ENCODE data around the gene PRKN.

PRKN gene

DNA sequence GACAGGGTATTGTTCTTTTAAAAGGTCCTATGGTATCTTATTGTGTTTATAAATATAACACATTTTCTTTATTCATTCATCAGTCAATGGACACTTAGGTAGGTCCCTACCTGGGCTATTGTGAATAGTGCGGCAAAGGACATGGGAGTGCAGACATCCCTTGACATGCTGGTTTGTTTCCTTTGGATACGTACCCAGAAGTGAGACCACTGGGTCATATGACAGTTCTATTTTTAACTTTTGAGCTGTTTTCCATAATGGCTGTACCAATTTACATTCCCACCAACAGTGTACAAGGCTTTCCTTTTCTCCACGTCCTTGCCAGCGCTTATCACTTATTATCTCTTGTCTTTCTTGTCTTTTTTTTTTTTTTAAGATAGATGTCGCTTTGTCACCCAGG lies 627.5 kb downstream of the PRKN start:
- TF ChIP-seq, protein P1, sequence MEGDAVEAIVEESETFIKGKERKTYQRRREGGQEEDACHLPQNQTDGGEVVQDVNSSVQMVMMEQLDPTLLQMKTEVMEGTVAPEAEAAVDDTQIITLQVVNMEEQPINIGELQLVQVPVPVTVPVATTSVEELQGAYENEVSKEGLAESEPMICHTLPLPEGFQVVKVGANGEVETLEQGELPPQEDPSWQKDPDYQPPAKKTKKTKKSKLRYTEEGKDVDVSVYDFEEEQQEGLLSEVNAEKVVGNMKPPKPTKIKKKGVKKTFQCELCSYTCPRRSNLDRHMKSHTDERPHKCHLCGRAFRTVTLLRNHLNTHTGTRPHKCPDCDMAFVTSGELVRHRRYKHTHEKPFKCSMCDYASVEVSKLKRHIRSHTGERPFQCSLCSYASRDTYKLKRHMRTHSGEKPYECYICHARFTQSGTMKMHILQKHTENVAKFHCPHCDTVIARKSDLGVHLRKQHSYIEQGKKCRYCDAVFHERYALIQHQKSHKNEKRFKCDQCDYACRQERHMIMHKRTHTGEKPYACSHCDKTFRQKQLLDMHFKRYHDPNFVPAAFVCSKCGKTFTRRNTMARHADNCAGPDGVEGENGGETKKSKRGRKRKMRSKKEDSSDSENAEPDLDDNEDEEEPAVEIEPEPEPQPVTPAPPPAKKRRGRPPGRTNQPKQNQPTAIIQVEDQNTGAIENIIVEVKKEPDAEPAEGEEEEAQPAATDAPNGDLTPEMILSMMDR (IDR thresholded peaks at IDR 0.05; ENCODE audit: low read depth, low read length), result no peak

DNA sequence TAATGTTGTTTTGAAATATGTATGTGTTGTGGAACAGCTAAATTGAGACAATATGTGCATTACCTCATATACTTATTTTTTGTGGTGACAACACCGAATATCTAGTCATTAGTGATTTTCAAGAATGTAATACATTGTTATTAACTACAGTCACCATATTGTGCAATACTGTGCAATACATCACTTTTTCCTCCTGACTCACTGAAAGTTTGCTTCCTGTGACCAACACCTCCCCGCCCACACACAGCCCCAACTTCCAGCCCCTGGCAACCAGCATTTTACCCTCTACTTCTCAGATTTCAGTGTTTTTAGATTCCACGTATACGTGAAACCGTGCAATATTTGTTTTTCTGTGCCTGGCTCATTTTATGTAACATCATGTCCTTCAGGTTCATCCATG lies 627.9 kb downstream of the PRKN start:
- no peak overlapping the region for H3K4me3 ChIP-seq (ENCODE audit: low read depth, low read length)
- TF ChIP-seq, protein P1 (IDR thresholded peaks at IDR 0.05; ENCODE audit: low read depth, low read length), result no peak

More for the DNA sequence above, 627.5 kb downstream of the PRKN start:
- no peak overlapping the region for H3K4me3 ChIP-seq (ENCODE audit: low read depth, low read length)

DNA sequence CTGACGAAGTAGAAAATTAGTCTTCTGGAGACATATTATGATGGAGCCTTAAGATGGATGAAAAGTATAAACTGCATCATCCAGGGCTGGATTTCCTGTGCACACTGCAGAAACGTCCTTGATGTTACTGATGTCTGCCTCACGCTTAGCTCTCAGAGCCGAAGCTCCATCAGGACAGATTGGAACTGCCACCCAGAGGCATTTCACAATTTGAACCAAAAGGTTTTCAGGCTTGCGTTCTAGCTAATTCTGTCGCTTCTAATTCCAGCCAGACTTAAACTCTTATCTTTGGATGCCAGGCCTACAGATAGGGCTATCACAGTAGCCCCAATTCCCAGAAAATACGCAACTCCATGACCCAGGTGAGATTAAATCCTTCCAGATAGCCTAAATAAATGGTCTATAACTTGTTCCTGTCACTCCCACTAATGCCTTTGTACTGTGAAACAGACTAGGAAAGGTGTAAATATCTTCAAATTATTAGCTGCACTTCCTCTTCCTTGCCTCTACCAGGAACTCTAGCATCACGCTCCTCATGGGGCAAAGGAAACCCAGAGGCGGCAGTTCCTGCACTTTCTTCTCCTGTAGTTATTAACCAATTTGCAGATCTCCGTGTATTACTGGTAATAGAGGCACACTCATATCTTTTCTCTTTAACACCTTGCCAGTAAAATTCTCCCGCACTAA lies 634.6 kb downstream of the PRKN start:
- TF ChIP-seq, protein P1 (IDR thresholded peaks at IDR 0.05; ENCODE audit: low read depth, low read length), result no peak
- H3K4me3 ChIP-seq (ENCODE audit: low read depth, low read length), result no peak overlapping the region

DNA sequence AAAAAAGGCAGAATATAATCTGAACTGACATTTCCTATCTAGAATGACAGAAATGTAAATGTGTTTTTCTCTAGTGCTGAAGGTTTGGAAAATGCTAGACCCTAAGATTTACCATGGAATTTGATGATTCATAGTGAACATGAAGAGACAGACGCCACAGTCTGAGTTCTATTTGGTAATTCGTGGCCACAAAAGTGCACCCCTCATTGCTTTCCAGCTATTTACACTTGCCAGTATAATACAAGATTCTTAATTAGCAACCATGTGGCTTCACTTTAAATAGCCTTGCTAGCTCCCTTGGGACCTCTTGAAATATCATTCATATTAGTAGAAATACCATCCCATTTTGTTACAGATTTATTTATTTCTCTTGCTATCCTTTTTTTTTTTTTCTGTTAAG lies 636.8 kb downstream of the PRKN start:
- TF ChIP-seq, protein P1 (IDR thresholded peaks at IDR 0.05; ENCODE audit: low read depth, low read length), result no peak
- H3K4me3 ChIP-seq (ENCODE audit: low read depth, low read length), result no peak overlapping the region

DNA sequence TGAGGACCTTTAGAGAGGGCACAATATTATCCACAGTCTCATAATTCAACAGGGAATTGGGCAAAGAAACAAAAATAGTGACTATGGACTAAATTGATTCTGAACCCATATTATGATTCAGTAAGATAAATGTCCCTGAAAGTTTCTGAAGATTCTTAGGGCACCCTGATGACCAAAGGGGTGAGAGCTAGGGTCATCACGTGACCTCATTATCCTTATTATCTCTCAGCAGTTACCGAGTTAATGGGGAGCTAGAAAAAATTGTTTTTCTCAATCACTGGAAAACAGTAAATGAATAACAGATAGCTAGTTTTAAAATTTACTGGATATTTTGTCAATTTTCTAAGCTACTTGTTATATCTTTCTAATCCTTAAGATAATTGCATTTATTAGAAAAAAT lies 639.5 kb downstream of the PRKN start:
- no peak overlapping the region for H3K4me3 ChIP-seq (ENCODE audit: low read depth, low read length)
- TF ChIP-seq, protein P1 (IDR thresholded peaks at IDR 0.05; ENCODE audit: low read depth, low read length), result no peak

DNA sequence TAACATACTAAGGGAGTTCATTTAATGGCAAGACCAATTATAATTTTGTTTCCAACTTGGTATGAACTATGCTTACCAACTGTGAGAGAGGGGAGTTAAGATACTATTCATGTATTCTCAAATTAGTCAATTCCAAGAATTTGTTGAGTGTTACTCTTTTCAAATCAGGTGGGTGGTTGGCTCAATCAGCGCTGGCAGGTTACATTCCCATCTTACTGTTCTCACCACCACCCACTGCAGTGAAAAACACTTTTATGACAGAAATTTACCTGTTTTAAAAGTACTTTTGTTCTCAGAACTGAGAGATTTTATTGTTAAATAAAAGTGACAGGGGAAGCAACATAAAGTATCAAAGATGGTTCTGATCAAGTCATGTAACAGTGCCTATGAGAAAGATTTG lies 642.0 kb downstream of the PRKN start:
- no peak overlapping the region for H3K4me3 ChIP-seq (ENCODE audit: low read depth, low read length)
- TF ChIP-seq, protein P1 (IDR thresholded peaks at IDR 0.05; ENCODE audit: low read depth, low read length), result no peak

DNA sequence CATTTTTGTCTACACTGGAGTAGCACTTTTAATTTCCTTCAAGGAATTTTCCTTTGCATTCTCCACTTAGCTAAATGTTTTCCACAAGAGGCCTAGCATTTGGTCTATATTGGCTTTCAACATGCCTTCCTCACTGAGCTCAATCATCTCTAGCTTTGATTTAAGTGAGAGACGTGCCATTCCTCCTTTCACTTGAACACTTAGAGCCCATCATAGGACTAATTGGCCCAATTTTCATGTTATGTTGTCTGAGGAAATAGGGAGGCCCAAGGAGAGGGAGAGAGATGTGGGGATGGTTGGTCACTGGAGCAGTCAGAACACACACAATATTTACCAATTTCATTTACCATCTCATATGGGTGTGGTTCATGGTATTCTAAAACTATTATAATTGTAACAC lies 645.0 kb downstream of the PRKN start:
- TF ChIP-seq, protein P1 (IDR thresholded peaks at IDR 0.05; ENCODE audit: low read depth, low read length), result no peak
- no peak overlapping the region for H3K4me3 ChIP-seq (ENCODE audit: low read depth, low read length)

Measured in WI38 (cell line).